H9 (cell line): Measurements from ENCODE around the gene CCPG1. TPM values are rescaled to one million over a fixed set of nuclear protein-coding genes. Genes with fewer than 3 reads are reported as not detected.

Experiments
- DNase-seq: peaks from one replicate; pipeline ENCODE4 v3.0.0-alpha.2; 2017
- H2AFZ ChIP-seq: one replicate; pipeline ENCODE4 v1.6.1; 2013; ENCODE audit warnings: mild to moderate bottlenecking, low read length, control low read depth, moderate library complexity
- H2AK5ac ChIP-seq: 2 replicates; pipeline ENCODE4 v1.6.1; 2013; ENCODE audit warnings: low read length, control low read depth, mixed read lengths; ENCODE audit not compliant: insufficient read length
- H2BK120ac ChIP-seq: one replicate; pipeline ENCODE4 v1.6.1; 2013; ENCODE audit warnings: low read depth, mild to moderate bottlenecking, low read length, control low read depth, inconsistent platforms; ENCODE audit not compliant: poor library complexity, severe bottlenecking
- H2BK12ac ChIP-seq: 2 replicates; pipeline ENCODE4 v1.6.1; 2013; ENCODE audit warnings: low read length, control low read depth, mixed read lengths, low read depth; ENCODE audit not compliant: insufficient read length
- H2BK15ac ChIP-seq: 2 replicates; pipeline ENCODE4 v1.6.1; 2013; ENCODE audit warnings: low read depth, low read length, control low read depth
- H2BK20ac ChIP-seq: one replicate; pipeline ENCODE4 v1.6.1; 2013; ENCODE audit warnings: low read depth, mild to moderate bottlenecking, low read length, control low read depth, inconsistent platforms; ENCODE audit not compliant: poor library complexity, severe bottlenecking
- H2BK5ac ChIP-seq: 2 replicates; pipeline ENCODE4 v1.6.1; 2013; ENCODE audit warnings: low read length, control low read depth, mixed read lengths; ENCODE audit not compliant: insufficient read length
- H3K14ac ChIP-seq: 2 replicates; pipeline ENCODE4 v1.6.1; 2013; ENCODE audit warnings: low read length, control low read depth; ENCODE audit not compliant: insufficient read depth
- H3K18ac ChIP-seq: 2 replicates; pipeline ENCODE4 v1.6.1; 2013; ENCODE audit warnings: low read depth, mild to moderate bottlenecking, mixed read lengths, low read length, control low read depth; ENCODE audit not compliant: insufficient read length
- H3K23ac ChIP-seq: 2 replicates; pipeline ENCODE4 v1.6.1; 2013; ENCODE audit warnings: low read length, control low read depth, mixed read lengths, low read depth; ENCODE audit not compliant: insufficient read length
- H3K23me2 ChIP-seq: 2 replicates; pipeline ENCODE4 v1.6.1; 2013; ENCODE audit warnings: low read depth, mild to moderate bottlenecking, mixed read lengths, low read length, control low read depth; ENCODE audit not compliant: insufficient read length, poor library complexity, severe bottlenecking
- H3K27ac ChIP-seq: 2 replicates; pipeline ENCODE4 v1.5.1; 2013; ENCODE audit warnings: low read length, control low read depth, mixed read lengths, low read depth; ENCODE audit not compliant: insufficient read length
- H3K27me3 ChIP-seq: 2 replicates; pipeline ENCODE4 v1.6.1; 2013; ENCODE audit warnings: low read length, control low read depth, inconsistent platforms; ENCODE audit not compliant: insufficient read depth
- H3K4ac ChIP-seq: 2 replicates; pipeline ENCODE4 v1.6.1; 2013; ENCODE audit warnings: low read depth, mild to moderate bottlenecking, control low read depth, inconsistent platforms, low read length, moderate library complexity
- H3K4me1 ChIP-seq: 2 replicates; pipeline ENCODE4 v1.6.1; 2013; ENCODE audit warnings: low read length, control low read depth, inconsistent platforms; ENCODE audit not compliant: insufficient read depth
- H3K4me2 ChIP-seq: 2 replicates; pipeline ENCODE4 v1.6.1; 2013; ENCODE audit warnings: low read length, control low read depth, mixed read lengths; ENCODE audit not compliant: insufficient read length, insufficient read depth
- H3K56ac ChIP-seq: 2 replicates; pipeline ENCODE4 v1.6.1; 2013; ENCODE audit warnings: low read depth, mild to moderate bottlenecking, mixed read lengths, low read length, control low read depth; ENCODE audit not compliant: insufficient read length
- H3K79me1 ChIP-seq: 2 replicates; pipeline ENCODE4 v1.6.1; 2013; ENCODE audit warnings: low read depth, mild to moderate bottlenecking, moderate library complexity, low read length, control low read depth, inconsistent platforms; ENCODE audit not compliant: insufficient read depth, poor library complexity, severe bottlenecking
- H3K79me2 ChIP-seq: 2 replicates; pipeline ENCODE4 v1.6.1; 2013; ENCODE audit warnings: low read length, control low read depth, inconsistent platforms; ENCODE audit not compliant: insufficient read depth
- H3K9ac ChIP-seq: 2 replicates; pipeline ENCODE4 v1.6.1; 2013; ENCODE audit warnings: low read length, control low read depth, mixed read lengths; ENCODE audit not compliant: insufficient read length; ENCODE audit errors: extremely low read depth
- H3K9me3 ChIP-seq: one replicate; pipeline ENCODE4 v1.6.1; 2013; ENCODE audit warnings: low read depth, low read length, inconsistent platforms; ENCODE audit not compliant: control insufficient read depth
- H3T11ph ChIP-seq: one replicate; pipeline ENCODE4 v1.6.1; 2013; ENCODE audit warnings: mild to moderate bottlenecking, low read length, control low read depth, inconsistent platforms
- H4K20me1 ChIP-seq: one replicate; pipeline ENCODE4 v1.6.1; 2013; ENCODE audit not compliant: control insufficient read depth, insufficient read length, insufficient read depth
- H4K5ac ChIP-seq: 2 replicates; pipeline ENCODE4 v1.6.1; 2013; ENCODE audit warnings: low read depth, mild to moderate bottlenecking, mixed read lengths, low read length, control low read depth; ENCODE audit not compliant: insufficient read length
- H4K8ac ChIP-seq: replicated peaks from 2 replicates; pipeline ENCODE4 v1.6.1; 2013; ENCODE audit warnings: low read length, control low read depth, mixed read lengths, low read depth; ENCODE audit not compliant: insufficient read length
- H4K91ac ChIP-seq: 2 replicates; pipeline ENCODE4 v1.6.1; 2013; ENCODE audit warnings: low read depth, mild to moderate bottlenecking, moderate library complexity, mixed read lengths, low read length, control low read depth; ENCODE audit not compliant: insufficient read length
- H3K27ac Mint-ChIP-seq, 3 experiments: 2 replicates in 2 of 3; 3 replicates in 1 of 3; pipeline ENCODE4 v1.8.0; 2020 to 2021; ENCODE audit warnings: mixed read lengths in 3 of 3, mild to moderate bottlenecking in 1 of 3, moderate library complexity in 1 of 3
- H3K27me3 Mint-ChIP-seq: 2 replicates; pipeline ENCODE4 v1.8.0; 2021; ENCODE audit warnings: low read depth, mild to moderate bottlenecking, moderate library complexity, mixed read lengths
- H3K36me3 Mint-ChIP-seq, 3 experiments: 2 replicates in 2 of 3; 3 replicates in 1 of 3; pipeline ENCODE4 v1.8.0; 2020 to 2021; ENCODE audit warnings: low read depth in 3 of 3, mixed read lengths in 3 of 3; ENCODE audit not compliant: insufficient read depth in 1 of 3
- H3K4me1 Mint-ChIP-seq, 2 experiments: 2 replicates each; pipeline ENCODE4 v1.8.0; 2020; ENCODE audit warnings: mixed read lengths in 2 of 2
- H3K4me3 Mint-ChIP-seq, 2 experiments: 2 replicates in 1 of 2; 3 replicates in 1 of 2; pipeline ENCODE4 v1.8.0; 2020 to 2021; ENCODE audit warnings: mild to moderate bottlenecking in 2 of 2, mixed read lengths in 2 of 2, moderate library complexity in 1 of 2
- H3K9me3 Mint-ChIP-seq, 2 experiments: 2 replicates in 1 of 2; 3 replicates in 1 of 2; pipeline ENCODE4 v1.8.0; 2020; ENCODE audit warnings: mild to moderate bottlenecking in 2 of 2, mixed read lengths in 2 of 2, moderate library complexity in 1 of 2
- CTCF ChIP-seq: fragments of 200-600 bp; sonication (generic); conservative IDR thresholded peaks from 3 replicates; pipeline ENCODE4 v1.8.0; 2021; ENCODE audit warnings: antibody characterized with exemption, mild to moderate bottlenecking
- WGBS: extraction: QIAGEN DNeasy Blood & Tissue Kit; methylation state at CpG from one replicate; pipeline ENCODE4 v1.1.7; 2013; ENCODE audit warnings: missing lambda C conversion rate, low lambda C conversion rate, mixed read lengths; ENCODE audit not compliant: insufficient read length; ENCODE audit errors: extremely low coverage; 5-methylcytosine and 5-hydroxymethylcytosine counted together
- total RNA-seq: library from RNA; stranded (reverse); gene quantifications from 2 replicates; pipeline ENCODE4 v1.2.1, GENCODE V29; 2021

Gene CCPG1
- total RNA-seq, 1 experiment from 2014 or later, result 9.0 TPM

- no peak overlapping the region for H3K56ac ChIP-seq
- no peak overlapping the region for H3K9ac ChIP-seq
- no peak overlapping the region for H4K91ac ChIP-seq
- no peak overlapping the region for H3K14ac ChIP-seq
- no peak overlapping the region for H2BK12ac ChIP-seq
- no peak overlapping the region for H2BK120ac ChIP-seq
- H3K4me1 ChIP-seq, result no peaks in the 10 kb centered on the region
- H4K20me1 ChIP-seq, result no peaks in the 10 kb centered on the region
- no peaks in the 10 kb centered on the region for H3K9me3 Mint-ChIP-seq
- no peak overlapping the region for H2AFZ ChIP-seq
- no peaks in the 10 kb centered on the region for H3K23me2 ChIP-seq
- H3T11ph ChIP-seq, result no peak overlapping the region
- H3K27ac Mint-ChIP-seq, result no peak overlapping the region
- H3K4me2 ChIP-seq, result no peak overlapping the region
- H3K4ac ChIP-seq, result no peak overlapping the region
- H4K5ac ChIP-seq, result no peak overlapping the region
- no peaks in the 10 kb centered on the region for H3K9me3 ChIP-seq
- H2BK5ac ChIP-seq, result no peak overlapping the region
- H3K23ac ChIP-seq, result no peak overlapping the region
- H3K79me2 ChIP-seq, result no peaks in the 10 kb centered on the region
- no peaks in the 10 kb centered on the region for H3K79me1 ChIP-seq
- no peak overlapping the region for H3K4me3 Mint-ChIP-seq
- no peak overlapping the region for H3K18ac ChIP-seq
- H3K27me3 ChIP-seq, result no peaks in the 10 kb centered on the region
- H3K36me3 Mint-ChIP-seq, result no peaks in the 10 kb centered on the region; a peak in 1 of 7 replicates
- WGBS, result no CpG with 5 or more reads among the region's 1 CpG
- H2BK20ac ChIP-seq, result no peak overlapping the region
- DNase-seq, result no peak
- TF ChIP-seq CTCF, result no peak
- H2BK15ac ChIP-seq, result no peak overlapping the region
- no peaks in the 10 kb centered on the region for H3K4me1 Mint-ChIP-seq
- no peak overlapping the region for H4K8ac ChIP-seq
- no peak overlapping the region for H3K27ac ChIP-seq
- H2AK5ac ChIP-seq, result no peak overlapping the region
- H3K27me3 Mint-ChIP-seq, result no peaks in the 10 kb centered on the region
Observed at GRCh38 chr15:55366981-55367380, 41.2 kb downstream of the CCPG1 start.
